Fibroblast of lung (primary cell): Measurements from ENCODE around the gene FGGY. TPM values are rescaled to one million over a fixed set of nuclear protein-coding genes. Genes with fewer than 3 reads are reported as not detected.

ENCODE experiments used
- DNase-seq, 2 donors: peaks; one replicate each; pipeline versions ENCODE4 v3.0.0 to v3.0.0-alpha.2; 2010; ENCODE audit warnings: low read depth in 2 of 2
- H2AFZ ChIP-seq: 2 replicates; pipeline ENCODE4 v1.5.1; 2012; ENCODE audit warnings: low read length, control low read depth, inconsistent platforms
- H3K27ac ChIP-seq: 2 replicates; pipeline ENCODE4 v1.5.1; 2011; ENCODE audit warnings: low read length, control low read depth; ENCODE audit not compliant: insufficient read depth
- H3K27me3 ChIP-seq: 2 replicates; pipeline ENCODE4 v1.5.1; 2011; ENCODE audit warnings: mild to moderate bottlenecking, low read length; ENCODE audit not compliant: control insufficient read depth, insufficient read depth
- H3K36me3 ChIP-seq: 2 replicates; pipeline ENCODE4 v1.5.1; 2011; ENCODE audit warnings: low read length; ENCODE audit not compliant: control insufficient read depth, insufficient read depth
- H3K4me1 ChIP-seq: 2 replicates; pipeline ENCODE4 v1.5.1; 2011; ENCODE audit warnings: low read length; ENCODE audit not compliant: control insufficient read depth, insufficient read depth; ENCODE audit errors: extremely low read depth
- H3K4me2 ChIP-seq: 2 replicates; pipeline ENCODE4 v1.5.1; 2011; ENCODE audit warnings: low read length, control low read depth; ENCODE audit not compliant: insufficient read depth; ENCODE audit errors: extremely low read depth
- H3K4me3 ChIP-seq, 4 experiments: fragments of 200-600 bp in 1 of 4; sonication (generic) in 1 of 4; replicated peaks in 1 of 4; 2 replicates each; pipeline ENCODE4 v1.5.1; 2011 to 2016; ENCODE audit warnings: low read length in 4 of 4, low read depth in 3 of 4, mild to moderate bottlenecking in 3 of 4, control low read depth in 2 of 4, inconsistent platforms in 1 of 4, mixed read lengths in 1 of 4; ENCODE audit not compliant: insufficient read depth in 1 of 4; ENCODE audit errors: control extremely low read depth in 1 of 4
- H3K79me2 ChIP-seq: 2 replicates; pipeline ENCODE4 v1.5.1; 2012; ENCODE audit warnings: mild to moderate bottlenecking, low read length, inconsistent platforms; ENCODE audit not compliant: control insufficient read depth, insufficient read depth
- H3K9ac ChIP-seq: 2 replicates; pipeline ENCODE4 v1.5.1; 2011; ENCODE audit warnings: mild to moderate bottlenecking, low read length, control low read depth; ENCODE audit not compliant: insufficient read depth
- H3K9me3 ChIP-seq: 2 replicates; pipeline ENCODE4 v1.5.1; 2012; ENCODE audit warnings: low read depth, low read length; ENCODE audit not compliant: control insufficient read depth, insufficient read depth
- H4K20me1 ChIP-seq: 2 replicates; pipeline ENCODE4 v1.5.1; 2011; ENCODE audit warnings: low read length; ENCODE audit not compliant: control insufficient read depth, insufficient read depth; ENCODE audit errors: extremely low read depth
- EZH2 ChIP-seq: IDR thresholded peaks from 2 replicates; pipeline ENCODE4 v1.5.1; 2012; ENCODE audit warnings: low read length, control low read depth, mild to moderate bottlenecking; ENCODE audit errors: missing control alignments
- polyA plus RNA-seq, 2 donors: library from polyadenylated mRNA; depleted of rRNA in 1 of 2; stranded (reverse) in 1 of 2; unstranded in 1 of 2; fragments of >200 nt; gene quantifications; 2 replicates each; pipeline ENCODE4 v1.2.1, GENCODE V29; 2011 to 2012; ENCODE audit warnings: missing spikeins in 1 of 2
- total RNA-seq: library from RNA; depleted of rRNA; stranded (reverse); fragments of >200 nt; gene quantifications from 2 replicates; pipeline ENCODE4 v1.2.1, GENCODE V29; 2014
- TF ChIP-seq, protein P1 (sequence below), 2 donors: IDR thresholded peaks in 1 of 2; conservative IDR thresholded peaks in 1 of 2; 1 replicate in 1 of 2; 2 replicates in 1 of 2; pipeline ENCODE4 v1.5.1; 2011 to 2012; ENCODE audit warnings: low read length in 2 of 2, control low read depth in 1 of 2, inconsistent platforms in 1 of 2, low read depth in 1 of 2, mild to moderate bottlenecking in 1 of 2

The FGGY gene
- total and polyA plus RNA-seq, 2 donors (not counting 1 experiment from before 2014, with no cell fraction given) = 9.5 to 32.4 TPM

GRCh38 chr1:59759156-59759925, 462.4 kb downstream of the FGGY start:
- Histone ChIP-seq H3K27ac (peak overlapping the region; percentile 22), H3K9ac (no peak overlapping the region), H3K36me3 (no peaks in the 10 kb centered on the region), H3K9me3 (no peaks in the 10 kb centered on the region), H3K27me3 (no peaks in the 10 kb centered on the region), H4K20me1 (no peaks in the 10 kb centered on the region), H2AFZ (peak overlapping the region; percentile 40), H3K79me2 (no peaks in the 10 kb centered on the region), H3K4me3 (no peak overlapping the region), H3K4me2 (peak overlapping the region; percentile 21), H3K4me1 (peaks cover 3% of the 10 kb centered on the region)
- TF ChIP-seq, protein P1, sequence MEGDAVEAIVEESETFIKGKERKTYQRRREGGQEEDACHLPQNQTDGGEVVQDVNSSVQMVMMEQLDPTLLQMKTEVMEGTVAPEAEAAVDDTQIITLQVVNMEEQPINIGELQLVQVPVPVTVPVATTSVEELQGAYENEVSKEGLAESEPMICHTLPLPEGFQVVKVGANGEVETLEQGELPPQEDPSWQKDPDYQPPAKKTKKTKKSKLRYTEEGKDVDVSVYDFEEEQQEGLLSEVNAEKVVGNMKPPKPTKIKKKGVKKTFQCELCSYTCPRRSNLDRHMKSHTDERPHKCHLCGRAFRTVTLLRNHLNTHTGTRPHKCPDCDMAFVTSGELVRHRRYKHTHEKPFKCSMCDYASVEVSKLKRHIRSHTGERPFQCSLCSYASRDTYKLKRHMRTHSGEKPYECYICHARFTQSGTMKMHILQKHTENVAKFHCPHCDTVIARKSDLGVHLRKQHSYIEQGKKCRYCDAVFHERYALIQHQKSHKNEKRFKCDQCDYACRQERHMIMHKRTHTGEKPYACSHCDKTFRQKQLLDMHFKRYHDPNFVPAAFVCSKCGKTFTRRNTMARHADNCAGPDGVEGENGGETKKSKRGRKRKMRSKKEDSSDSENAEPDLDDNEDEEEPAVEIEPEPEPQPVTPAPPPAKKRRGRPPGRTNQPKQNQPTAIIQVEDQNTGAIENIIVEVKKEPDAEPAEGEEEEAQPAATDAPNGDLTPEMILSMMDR (conservative IDR thresholded peaks at IDR 0.05 in 1 of 2, IDR thresholded peaks at IDR 0.05 in 1 of 2; ENCODE audit: low read depth in 1 of 2, low read length in 2 of 2) = peak; percentile 96 to 99
- no peak for TF ChIP-seq EZH2
- DNase-seq = peak; percentile 69 to 90

DNA sequence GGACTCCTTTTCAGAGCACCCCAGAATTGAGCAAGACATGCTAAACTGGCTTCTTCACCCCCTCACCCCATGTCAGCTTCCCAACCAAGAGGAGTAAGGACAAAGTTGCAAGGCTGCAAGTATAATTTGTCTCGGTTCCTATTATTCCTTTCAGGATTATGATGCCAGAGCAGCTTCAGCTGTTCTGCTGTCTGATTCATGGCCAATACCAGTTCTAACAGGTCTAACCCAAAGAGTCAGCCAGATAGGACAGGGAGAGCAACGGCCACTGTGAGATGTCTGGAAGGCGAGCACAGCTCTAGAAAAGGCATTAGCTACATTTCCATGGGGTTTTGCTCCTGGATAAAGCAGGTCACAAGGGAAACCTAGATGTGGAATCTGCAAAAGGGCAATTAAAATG, 464.5 kb downstream of the FGGY start:
- H3K27me3 ChIP-seq = no peaks in the 10 kb centered on the region
- no peak overlapping the region for H2AFZ ChIP-seq
- H3K4me3 ChIP-seq = no peak overlapping the region
- no peak overlapping the region for H3K9ac ChIP-seq
- H3K36me3 ChIP-seq = no peaks in the 10 kb centered on the region
- no peaks in the 10 kb centered on the region for H3K79me2 ChIP-seq
- no peaks in the 10 kb centered on the region for H4K20me1 ChIP-seq
- H3K4me1 ChIP-seq = peaks cover 3% of the 10 kb centered on the region
- no peak for DNase-seq
- H3K9me3 ChIP-seq = no peaks in the 10 kb centered on the region
- H3K4me2 ChIP-seq = no peak overlapping the region
- TF ChIP-seq EZH2 = no peak
- TF ChIP-seq, protein P1 (conservative IDR thresholded peaks at IDR 0.05 in 1 of 2, IDR thresholded peaks at IDR 0.05 in 1 of 2; ENCODE audit: low read depth in 1 of 2, low read length in 2 of 2) = no peak
- no peak overlapping the region for H3K27ac ChIP-seq

DNA sequence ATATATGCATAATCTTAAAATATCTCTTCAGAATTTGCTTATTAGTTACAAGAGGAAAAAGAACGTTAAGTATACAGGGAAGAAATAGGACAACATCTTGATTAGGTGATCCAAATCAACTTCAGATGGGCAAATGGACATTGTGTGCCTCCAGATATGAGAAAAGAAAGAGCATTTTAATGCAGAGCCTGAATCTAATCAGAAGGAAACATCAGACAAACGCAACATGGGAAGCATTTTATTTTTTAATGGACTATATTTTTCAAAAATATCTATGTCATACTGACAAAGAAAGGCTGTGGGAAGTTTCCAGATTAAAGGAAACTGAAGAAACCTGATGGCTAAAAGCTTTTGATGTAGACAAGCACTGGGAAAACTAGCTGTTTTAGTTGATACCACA, 466.5 kb downstream of the FGGY start:
- Histone ChIP-seq H3K36me3 (no peaks in the 10 kb centered on the region), H3K9me3 (no peaks in the 10 kb centered on the region), H3K27ac (no peak overlapping the region), H3K4me3 (no peak overlapping the region), H3K4me2 (no peak overlapping the region), H3K9ac (no peak overlapping the region), H2AFZ (no peak overlapping the region), H3K27me3 (no peaks in the 10 kb centered on the region), H3K4me1 (peaks cover 3% of the 10 kb centered on the region), H3K79me2 (no peaks in the 10 kb centered on the region), H4K20me1 (no peaks in the 10 kb centered on the region)
- DNase-seq = no peak
- TF ChIP-seq EZH2 = no peak
- TF ChIP-seq, protein P1 (conservative IDR thresholded peaks at IDR 0.05 in 1 of 2, IDR thresholded peaks at IDR 0.05 in 1 of 2; ENCODE audit: low read depth in 1 of 2, low read length in 2 of 2) = no peak
